ENCODE results near the gene GFAP.

Gene GFAP

DNA sequence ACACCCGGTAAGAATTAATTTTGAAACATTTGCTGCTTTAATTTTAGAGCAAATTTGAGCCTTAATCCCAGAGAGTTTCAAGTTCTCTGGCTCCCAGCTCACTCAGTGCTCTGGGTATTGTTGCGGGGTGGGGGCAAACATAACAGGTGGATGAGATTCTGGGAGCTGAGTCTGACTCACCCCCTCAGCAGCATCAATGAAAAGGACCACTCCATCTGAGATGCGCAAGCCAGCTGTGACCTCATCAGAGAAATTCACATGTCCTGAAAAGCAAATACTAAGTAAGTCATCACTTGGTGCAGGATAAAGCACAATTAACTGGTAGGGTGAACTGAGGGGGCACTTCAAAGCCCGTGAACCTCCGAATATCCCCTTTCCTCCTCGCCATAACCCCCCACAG lies 35.9 kb downstream of the GFAP start:
- in situ Hi-C loops (cut with HindIII; ENCODE audit: low sequenced_read_pairs), result no loop called here
- TF ChIP-seq, protein P1, sequence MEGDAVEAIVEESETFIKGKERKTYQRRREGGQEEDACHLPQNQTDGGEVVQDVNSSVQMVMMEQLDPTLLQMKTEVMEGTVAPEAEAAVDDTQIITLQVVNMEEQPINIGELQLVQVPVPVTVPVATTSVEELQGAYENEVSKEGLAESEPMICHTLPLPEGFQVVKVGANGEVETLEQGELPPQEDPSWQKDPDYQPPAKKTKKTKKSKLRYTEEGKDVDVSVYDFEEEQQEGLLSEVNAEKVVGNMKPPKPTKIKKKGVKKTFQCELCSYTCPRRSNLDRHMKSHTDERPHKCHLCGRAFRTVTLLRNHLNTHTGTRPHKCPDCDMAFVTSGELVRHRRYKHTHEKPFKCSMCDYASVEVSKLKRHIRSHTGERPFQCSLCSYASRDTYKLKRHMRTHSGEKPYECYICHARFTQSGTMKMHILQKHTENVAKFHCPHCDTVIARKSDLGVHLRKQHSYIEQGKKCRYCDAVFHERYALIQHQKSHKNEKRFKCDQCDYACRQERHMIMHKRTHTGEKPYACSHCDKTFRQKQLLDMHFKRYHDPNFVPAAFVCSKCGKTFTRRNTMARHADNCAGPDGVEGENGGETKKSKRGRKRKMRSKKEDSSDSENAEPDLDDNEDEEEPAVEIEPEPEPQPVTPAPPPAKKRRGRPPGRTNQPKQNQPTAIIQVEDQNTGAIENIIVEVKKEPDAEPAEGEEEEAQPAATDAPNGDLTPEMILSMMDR (IDR thresholded peaks at IDR 0.05; ENCODE audit: low read depth, low read length), result no peak

DNA sequence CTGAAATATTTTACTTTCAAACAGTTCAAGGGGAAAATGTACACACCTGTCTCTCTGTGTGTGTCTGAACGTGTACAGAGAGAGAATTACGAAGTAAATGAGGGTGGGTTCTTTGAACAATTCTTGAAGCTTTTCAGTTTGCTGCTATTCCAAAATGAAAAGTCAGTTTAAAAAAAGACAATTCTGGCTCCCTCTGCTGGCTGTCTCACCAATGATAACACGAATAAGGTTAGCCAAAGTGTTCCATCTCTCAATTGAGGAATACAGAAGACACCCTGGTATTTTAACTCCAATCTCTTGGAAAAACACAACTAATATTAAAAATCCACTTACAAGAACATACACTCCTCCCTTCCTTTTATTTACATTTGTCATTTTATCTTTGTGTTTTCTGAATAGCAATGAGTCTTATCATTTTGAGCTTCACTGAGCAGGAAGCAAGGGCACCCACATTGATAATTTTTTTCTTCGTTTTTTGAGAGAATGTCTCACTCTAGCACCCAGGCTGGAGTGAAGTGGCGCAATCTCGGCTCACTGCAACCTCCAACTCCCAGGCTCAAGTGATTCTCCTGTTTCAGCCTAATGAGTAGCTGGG lies 36.6 kb downstream of the GFAP start:
- peak; percentile 34 for DNase-seq (ENCODE audit: low read depth, low spot score)
- TF ChIP-seq, protein P1 (IDR thresholded peaks at IDR 0.05; ENCODE audit: low read depth, low read length), result peak; percentile 60
- no peak overlapping the region for H3K4me3 ChIP-seq (ENCODE audit: low read depth, low read length)
- in situ Hi-C loops (cut with HindIII; ENCODE audit: low sequenced_read_pairs), result no loop called here

More for the DNA sequence above, 35.9 kb downstream of the GFAP start:
- no peak for DNase-seq (ENCODE audit: low read depth, low spot score)
- H3K4me3 ChIP-seq (ENCODE audit: low read depth, low read length), result no peak overlapping the region

DNA sequence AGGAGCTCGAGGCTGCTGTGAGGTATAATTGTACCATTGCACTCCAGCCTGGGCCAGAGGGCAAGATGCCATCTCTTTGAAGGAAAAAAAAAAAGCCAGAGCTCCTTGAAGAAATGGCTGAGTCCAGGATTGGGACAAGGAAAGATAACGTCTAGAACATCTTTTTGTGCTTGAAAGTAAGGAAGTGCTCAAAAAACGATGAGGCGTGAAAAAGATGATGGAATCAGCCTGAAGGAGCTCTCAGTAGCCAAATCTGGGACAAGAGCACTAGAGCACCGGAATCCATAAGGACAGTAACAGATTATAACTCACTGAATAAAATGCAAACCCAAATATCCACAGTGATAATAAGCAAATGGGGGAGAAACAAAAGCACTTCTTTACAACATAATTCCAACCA lies 38.2 kb downstream of the GFAP start:
- no peak overlapping the region for H3K4me3 ChIP-seq (ENCODE audit: low read depth, low read length)
- in situ Hi-C loops (cut with HindIII; ENCODE audit: low sequenced_read_pairs), result no loop called here
- TF ChIP-seq, protein P1 (IDR thresholded peaks at IDR 0.05; ENCODE audit: low read depth, low read length), result no peak
- no peak for DNase-seq (ENCODE audit: low read depth, low spot score)

DNA sequence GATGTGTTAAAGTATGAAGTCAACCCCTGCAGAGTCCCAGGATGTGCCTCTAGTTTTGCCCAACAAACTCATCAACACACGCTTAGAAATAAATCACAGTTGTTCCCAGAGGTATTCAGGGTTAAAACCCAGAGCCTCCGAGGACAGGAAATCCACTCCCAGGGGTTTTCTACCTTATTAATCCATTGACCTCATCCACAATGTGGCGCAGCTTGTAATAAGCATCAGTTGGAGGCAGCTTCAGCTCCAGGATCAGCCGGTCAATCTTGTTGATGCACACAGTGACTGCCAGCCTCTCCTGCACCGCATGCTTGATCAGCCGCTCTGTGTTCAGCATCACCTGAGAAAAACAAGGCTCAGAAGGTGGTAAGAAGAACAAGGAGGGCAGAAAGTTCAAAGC lies 39.5 kb downstream of the GFAP start:
- H3K4me3 ChIP-seq (ENCODE audit: low read depth, low read length), result no peak overlapping the region
- TF ChIP-seq, protein P1 (IDR thresholded peaks at IDR 0.05; ENCODE audit: low read depth, low read length), result no peak
- DNase-seq (ENCODE audit: low read depth, low spot score), result no peak
- in situ Hi-C loops (cut with HindIII; ENCODE audit: low sequenced_read_pairs), result no loop called here

DNA sequence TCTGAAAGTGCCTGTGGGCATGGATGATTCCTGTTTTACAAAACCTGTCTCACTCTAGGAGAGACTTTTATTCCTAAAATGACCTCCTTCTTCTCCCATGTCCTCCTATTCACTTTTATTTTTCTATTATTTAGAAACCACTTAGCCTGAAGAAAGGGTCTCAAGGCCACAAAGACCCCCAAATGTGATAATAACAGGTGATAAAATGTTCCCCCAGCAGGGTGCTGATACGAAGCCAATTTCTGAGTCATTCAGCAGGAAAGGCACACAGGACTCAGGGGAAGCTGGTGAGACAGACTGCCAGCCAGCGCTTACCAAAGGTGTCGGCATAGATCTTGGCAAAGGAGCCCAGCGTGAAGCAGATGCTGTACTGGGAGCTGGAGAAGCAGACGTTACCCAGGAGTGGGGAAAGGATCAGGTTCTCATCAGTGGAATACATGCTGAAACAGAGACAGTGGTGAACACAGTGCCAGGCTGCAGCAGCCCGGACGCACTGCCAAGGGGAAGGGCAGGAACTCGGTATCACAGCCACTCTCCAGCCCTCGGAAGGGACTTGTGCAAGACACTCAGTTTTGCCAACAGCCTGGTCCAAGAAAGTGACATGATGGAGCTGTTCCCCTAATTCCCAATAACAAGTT lies 43.0 kb downstream of the GFAP start:
- TF ChIP-seq, protein P1 (IDR thresholded peaks at IDR 0.05; ENCODE audit: low read depth, low read length), result no peak
- in situ Hi-C loops (cut with HindIII; ENCODE audit: low sequenced_read_pairs), result no loop called here
- DNase-seq (ENCODE audit: low read depth, low spot score), result peak; percentile 18
- no peak overlapping the region for H3K4me3 ChIP-seq (ENCODE audit: low read depth, low read length)

DNA sequence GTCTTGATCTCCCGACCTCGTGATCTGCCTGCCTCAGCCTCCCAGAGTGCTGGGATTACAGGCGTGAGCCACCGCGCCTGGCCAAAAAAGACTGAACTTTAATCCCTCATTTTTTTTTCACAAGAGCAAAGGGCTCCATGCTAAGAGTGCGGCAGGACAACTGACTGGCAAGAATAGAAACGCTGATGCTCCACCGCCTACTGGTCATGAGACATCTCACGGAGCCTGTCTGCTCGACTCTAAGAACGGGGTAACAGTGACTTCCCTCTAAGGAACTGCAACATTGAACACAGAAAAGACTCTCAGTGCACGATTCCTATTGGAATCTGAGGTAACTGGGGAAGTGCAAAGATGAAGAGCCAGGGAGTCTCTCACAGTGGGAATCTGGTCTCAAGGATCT lies 43.7 kb downstream of the GFAP start:
- in situ Hi-C loops (cut with HindIII; ENCODE audit: low sequenced_read_pairs), result no loop called here
- TF ChIP-seq, protein P1 (IDR thresholded peaks at IDR 0.05; ENCODE audit: low read depth, low read length), result no peak

More for the DNA sequence above, 43.7 kb downstream of the GFAP start:
- no peak overlapping the region for H3K4me3 ChIP-seq (ENCODE audit: low read depth, low read length)
- DNase-seq (ENCODE audit: low read depth, low spot score), result no peak

Data from astrocyte of the spinal cord (primary cell).